Measurements from ENCODE around the gene AIG1.

The AIG1 gene

DNA sequence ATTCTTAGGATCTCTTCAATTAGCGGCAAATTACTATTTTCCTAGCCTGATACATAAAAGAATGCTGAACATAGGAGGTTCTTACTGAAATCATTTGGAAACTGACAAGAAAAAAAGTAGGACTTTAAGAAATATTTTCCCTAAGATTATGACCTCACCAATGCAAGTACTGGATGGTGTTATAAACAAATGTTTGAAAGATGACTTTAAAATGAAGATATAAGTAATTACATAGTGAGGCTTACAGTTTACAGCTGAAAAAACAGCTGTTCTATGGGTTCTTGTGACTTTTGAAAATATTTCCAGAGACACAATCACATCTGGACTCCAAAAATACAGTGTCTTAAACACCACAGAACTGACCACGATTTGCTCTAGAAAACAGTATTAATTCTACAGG lies 324.9 kb downstream of the AIG1 start:
- no peak for DNase-seq

DNA sequence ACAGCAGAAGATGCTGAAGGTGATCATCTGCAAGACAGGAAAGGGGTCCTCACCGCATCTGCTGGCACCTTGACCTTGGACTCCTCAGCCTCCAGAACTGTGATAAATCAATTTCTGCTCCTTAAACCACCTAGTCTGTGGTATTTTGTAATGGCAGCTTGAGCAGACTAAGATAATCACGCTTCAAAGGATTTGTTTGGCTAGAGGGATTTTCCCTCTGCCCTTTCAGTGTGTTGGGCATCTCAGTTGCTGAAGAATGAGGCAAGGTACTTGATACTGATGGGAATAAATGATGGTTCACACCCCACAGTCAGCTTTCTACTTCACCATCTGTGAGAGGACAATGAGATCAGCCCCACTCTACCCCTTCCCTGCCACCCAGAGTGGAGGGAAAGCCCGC lies 329.6 kb downstream of the AIG1 start:
- DNase-seq: no peak
